NCI-H2081 (cell line): ENCODE results near the gene ZNF385B.
"Not testable (repeated sequence)": the region's sequence is repeated elsewhere in the genome, so short reads cannot be mapped to it uniquely, and the experiment has no call there.

ENCODE experiments used
- DNase-seq, 2 experiments: peaks; one replicate each; lab custom pipeline; 2025; lab: John Stamatoyannopoulos, UW

The ZNF385B gene

GRCh38 chr2:179631769-179632385, 229.5 kb downstream of the ZNF385B start:
- DNase-seq, result not testable (repeated sequence)

DNA sequence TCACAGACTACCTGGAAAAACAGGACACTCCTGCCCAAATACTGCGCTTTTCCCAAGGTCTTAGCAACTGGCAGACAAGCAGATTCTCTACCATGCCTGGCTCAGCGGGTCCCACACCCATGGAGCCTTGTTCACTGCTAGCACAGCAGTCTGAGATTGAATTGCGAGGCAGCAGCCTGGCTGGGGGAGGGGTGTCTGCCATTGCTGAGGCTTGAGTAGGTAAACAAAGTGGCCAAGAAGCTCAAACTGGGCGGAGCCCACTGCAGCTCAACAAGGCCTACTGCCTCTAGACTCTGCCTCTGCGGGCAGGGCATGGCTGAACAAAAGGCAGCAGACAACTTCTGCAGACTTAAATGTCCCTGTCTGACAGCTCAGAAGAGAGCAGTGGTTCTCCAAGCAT, 231.6 kb downstream of the ZNF385B start:
- not testable (repeated sequence) for DNase-seq

DNA sequence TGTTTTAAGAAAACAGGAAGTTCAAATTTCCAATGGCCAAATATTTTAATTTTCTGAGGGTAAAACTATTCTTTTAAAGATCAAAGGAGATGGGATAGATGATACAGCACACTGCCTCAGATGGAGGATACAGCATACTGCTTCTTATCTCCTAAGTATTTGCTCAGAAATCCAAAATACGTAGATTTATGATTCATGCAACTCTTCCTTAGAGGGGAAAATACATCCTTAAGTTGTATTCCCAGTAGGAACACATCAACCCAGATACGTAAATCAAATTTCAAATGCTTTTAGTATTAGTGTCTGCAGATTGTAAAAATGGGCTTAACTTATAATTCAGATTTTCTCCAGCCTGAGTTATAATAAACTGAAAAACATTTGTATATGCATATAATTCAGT, 235.2 kb downstream of the ZNF385B start:
- DNase-seq, result no peak

DNA sequence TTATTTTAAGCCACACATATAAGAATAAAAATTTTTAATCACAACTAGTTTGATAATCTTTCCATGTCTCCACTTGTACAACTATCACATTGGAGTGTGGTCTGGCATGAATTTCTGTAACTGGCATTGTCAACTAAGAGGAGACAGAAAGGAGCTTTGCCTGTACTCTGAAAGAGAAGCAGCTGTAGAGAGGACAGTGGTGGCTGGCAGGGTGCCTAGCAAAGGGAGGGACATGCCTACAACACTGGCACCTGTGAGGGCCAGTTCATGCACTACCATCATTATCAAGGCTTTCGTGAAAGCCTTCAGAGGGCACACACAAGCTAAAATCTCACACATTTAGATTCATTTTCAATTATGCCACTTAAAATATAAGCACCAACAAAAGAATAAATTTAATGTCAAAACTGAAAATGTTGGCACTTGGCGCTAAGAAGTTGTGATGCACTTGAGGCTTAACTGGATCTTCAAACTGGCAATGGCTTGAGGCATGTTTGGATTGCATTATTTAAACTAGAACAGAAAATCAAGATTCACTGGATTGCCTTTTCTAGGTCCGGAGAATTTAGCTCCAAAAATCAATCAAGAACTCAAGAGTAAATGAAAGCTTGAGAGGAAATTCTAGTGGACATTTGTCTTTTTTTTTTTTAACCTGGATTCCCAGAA, 238.6 kb downstream of the ZNF385B start:
- DNase-seq, result no peak

GRCh38 chr2:179622112-179622511, 239.3 kb downstream of the ZNF385B start:
- DNase-seq, result no peak

GRCh38 chr2:179619947-179620467, 241.4 kb downstream of the ZNF385B start:
- peak in 1 of 2 experiments; percentile 5 for DNase-seq

DNA sequence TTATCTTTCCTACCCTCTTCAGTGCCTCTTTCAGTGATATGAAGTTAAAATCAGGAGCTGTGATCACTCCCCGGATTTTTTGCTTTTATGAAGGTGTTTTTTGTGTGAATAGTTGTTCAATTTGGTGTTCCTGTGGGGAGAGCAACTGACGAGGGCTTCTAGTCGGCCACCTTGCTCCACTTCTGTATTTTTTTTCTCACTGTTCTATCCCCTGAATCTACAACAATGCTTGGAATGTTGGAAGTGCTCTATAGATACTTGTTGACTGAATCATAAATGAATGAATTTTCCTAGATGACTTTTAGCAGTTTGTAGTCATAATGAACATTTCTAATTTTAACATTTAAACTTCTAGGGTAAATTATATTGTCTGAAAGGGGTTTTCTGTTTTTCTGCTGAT, 247.3 kb downstream of the ZNF385B start:
- no peak for DNase-seq

GRCh38 chr2:179613701-179614100, 247.7 kb downstream of the ZNF385B start:
- DNase-seq, result no peak

GRCh38 chr2:179613299-179613651, 248.1 kb downstream of the ZNF385B start:
- DNase-seq, result no peak

DNA sequence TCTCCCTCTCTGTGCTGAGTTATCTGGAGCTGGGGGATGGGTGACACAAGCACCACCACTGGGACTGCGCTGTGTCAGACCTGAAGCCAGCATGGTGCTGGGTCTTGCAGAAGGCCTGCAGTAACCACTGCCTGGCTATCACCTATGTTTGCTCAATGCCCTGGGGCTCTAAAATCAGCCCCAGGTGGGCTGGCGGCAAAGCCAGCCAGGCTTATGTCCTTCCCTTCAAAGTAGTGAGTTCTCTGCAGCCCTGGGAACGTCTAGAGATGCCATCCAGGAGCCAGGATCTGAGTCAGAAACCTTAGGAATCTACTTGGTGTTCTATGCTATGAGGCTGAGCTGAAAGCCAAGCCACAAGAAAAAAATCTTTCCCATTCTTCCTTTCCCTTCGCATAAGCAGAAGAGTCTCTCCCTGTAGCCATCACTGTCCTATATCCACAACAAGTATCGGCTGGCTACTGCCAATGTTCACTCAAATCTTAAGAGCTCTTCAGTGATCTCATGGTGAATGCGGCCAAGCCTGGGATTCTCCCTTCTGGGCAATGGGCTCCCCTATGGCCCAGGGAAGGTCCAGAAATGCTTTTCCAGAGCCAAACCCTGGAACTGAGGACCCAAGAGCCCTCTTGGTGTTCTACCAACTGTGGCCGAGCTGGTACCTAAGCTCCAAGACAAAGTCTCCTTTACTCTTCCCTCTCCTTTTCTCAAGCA, 248.7 kb downstream of the ZNF385B start:
- no peak for DNase-seq

DNA sequence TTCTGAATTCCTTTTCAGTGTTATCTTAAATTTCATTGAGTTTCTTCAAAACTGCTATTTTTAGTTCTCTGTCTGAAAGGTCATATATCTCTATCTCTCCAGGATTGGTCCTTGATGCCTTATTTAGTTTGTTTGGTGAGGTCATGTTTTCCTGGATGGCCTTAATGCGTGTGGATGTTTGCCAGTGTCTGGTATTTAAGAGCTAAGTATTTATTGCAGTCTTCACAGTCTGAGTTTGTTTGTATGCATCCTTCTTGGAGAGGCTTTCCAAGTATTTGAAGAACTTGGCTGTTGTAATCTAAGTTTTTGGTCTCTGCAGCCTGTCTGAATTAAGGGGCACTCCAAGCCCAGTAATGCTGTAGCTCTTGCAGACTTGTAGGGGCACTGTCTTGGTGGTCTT, 249.3 kb downstream of the ZNF385B start:
- no peak for DNase-seq

- no peak for DNase-seq
Observed at GRCh38 chr2:179606141-179606540, 255.3 kb downstream of the ZNF385B start.

GRCh38 chr2:179605341-179605740, 256.1 kb downstream of the ZNF385B start:
- no peak for DNase-seq

GRCh38 chr2:179604598-179604997, 256.8 kb downstream of the ZNF385B start:
- DNase-seq, result no peak

DNA sequence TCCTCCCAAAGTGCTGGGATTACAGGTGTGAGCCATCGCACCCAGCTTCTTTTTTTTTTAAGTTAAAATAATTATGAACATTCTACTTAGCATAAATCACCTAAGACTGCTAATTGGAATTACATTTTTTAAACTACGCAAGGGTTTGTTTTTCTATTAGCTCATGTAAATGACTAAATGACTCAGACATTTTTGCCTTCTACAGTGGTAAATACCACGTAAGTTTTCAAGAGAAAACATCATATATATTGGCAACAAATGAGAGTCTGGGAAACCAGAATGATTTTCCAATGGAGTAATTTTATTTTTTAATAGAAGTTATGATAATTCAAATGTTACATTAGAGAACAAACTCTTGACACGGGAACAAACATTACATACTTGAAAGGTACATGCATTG, 259.0 kb downstream of the ZNF385B start:
- DNase-seq, result no peak

GRCh38 chr2:179596018-179596417, 265.4 kb downstream of the ZNF385B start:
- no peak for DNase-seq

GRCh38 chr2:179595284-179595683, 266.1 kb downstream of the ZNF385B start:
- DNase-seq, result no peak

GRCh38 chr2:179594268-179595112, 266.9 kb downstream of the ZNF385B start:
- no peak for DNase-seq

DNA sequence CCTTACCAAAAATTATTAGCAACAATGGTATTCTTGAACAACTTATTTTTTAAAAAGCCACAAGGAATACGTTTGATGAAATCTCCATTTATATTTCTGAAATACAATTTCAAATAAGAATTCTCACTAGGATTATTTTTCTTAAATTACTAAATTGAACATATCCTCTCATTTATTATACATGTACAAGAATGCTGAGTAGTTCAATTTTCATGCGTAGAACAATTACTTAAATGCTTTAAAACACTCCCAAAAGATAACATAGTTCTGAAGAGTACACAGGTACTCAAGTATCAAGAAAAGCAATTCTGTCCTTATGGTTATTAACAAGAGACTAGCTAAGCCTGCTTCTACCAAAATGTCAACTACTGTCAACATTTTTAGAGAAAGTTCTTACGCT, 268.1 kb downstream of the ZNF385B start:
- no peak for DNase-seq

DNA sequence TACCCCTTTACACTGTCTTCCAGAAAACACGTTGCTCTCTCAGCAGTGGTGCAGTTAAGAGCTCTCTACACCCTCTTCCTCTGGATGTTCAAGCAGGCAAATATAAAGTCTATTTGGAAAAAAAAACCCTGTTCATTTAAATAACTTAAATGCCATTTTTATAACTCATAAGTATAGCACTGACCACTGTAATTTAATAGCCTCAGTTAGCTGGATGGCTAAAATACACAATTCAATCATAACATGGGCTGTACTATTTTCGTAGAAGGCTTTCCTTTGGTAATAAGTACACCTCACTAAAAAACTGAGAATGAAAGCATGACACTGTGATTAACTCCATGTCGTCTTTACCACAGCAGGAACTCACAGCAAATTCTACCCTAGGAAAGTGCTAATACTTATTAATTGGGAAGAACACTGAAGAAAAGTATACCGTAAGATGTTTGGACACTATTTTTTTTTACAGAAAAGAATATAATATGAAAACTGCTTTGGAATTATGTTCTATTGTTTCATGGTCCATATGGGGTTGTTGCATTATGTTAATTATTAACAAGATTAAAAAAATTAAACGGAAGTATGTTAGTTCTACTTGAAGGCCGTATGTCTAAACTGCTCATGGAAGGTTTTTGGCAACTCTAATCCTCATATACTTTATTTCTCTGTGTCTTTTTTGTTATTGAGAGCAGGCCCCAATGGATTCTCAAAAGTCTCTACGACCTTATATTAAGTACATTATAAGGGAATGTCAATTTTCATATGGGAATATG, 269.1 kb downstream of the ZNF385B start:
- no peak for DNase-seq

GRCh38 chr2:179591690-179592089, 269.7 kb downstream of the ZNF385B start:
- DNase-seq, result no peak
